Loucy (cell line): Measurements from ENCODE around the gene GNA14.

Source experiments
- H2AFZ ChIP-seq: fragments of 200-600 bp; sonication (generic); 2 replicates; pipeline ENCODE4 v1.6.0; 2016; ENCODE audit warnings: antibody characterized with exemption, mild to moderate bottlenecking, low read length, moderate library complexity
- H3F3A ChIP-seq: fragments of 200-600 bp; 2 replicates; pipeline ENCODE4 v1.6.0; 2016; ENCODE audit warnings: antibody characterized with exemption, low read depth, mild to moderate bottlenecking
- H3K27me3 ChIP-seq: fragments of 200-600 bp; sonication (generic); 2 replicates; pipeline ENCODE4 v1.6.1; 2014; ENCODE audit warnings: low read length, mild to moderate bottlenecking; ENCODE audit not compliant: insufficient read depth, poor library complexity, severe bottlenecking
- H3K36me3 ChIP-seq: fragments of 200-600 bp; sonication (generic); 2 replicates; pipeline ENCODE4 v1.6.1; 2016; ENCODE audit warnings: low read length; ENCODE audit not compliant: insufficient read depth
- H3K4me1 ChIP-seq: fragments of 200-600 bp; sonication (generic); 2 replicates; pipeline ENCODE4 v1.5.1; 2014; ENCODE audit warnings: low read length, mild to moderate bottlenecking; ENCODE audit not compliant: insufficient read depth, poor library complexity, severe bottlenecking
- H3K4me2 ChIP-seq: fragments of 200-600 bp; sonication (generic); 2 replicates; pipeline ENCODE4 v1.6.0; 2014; ENCODE audit warnings: antibody characterized with exemption, low read length, low read depth, mild to moderate bottlenecking; ENCODE audit not compliant: poor library complexity, severe bottlenecking
- H3K4me3 ChIP-seq: fragments of 200-600 bp; sonication (generic); 2 replicates; pipeline ENCODE4 v1.5.1; 2014; ENCODE audit warnings: low read length, mild to moderate bottlenecking, mixed read lengths; ENCODE audit not compliant: poor library complexity, severe bottlenecking
- H3K79me2 ChIP-seq: fragments of 200-600 bp; sonication (generic); 2 replicates; pipeline ENCODE4 v1.6.1; 2014; ENCODE audit warnings: low read length; ENCODE audit not compliant: insufficient read depth
- H3K9ac ChIP-seq: fragments of 200-600 bp; sonication (generic); 2 replicates; pipeline ENCODE4 v1.6.0; 2014; ENCODE audit warnings: mild to moderate bottlenecking, low read depth, low read length, moderate library complexity; ENCODE audit not compliant: poor library complexity, severe bottlenecking
- H3K9me2 ChIP-seq: fragments of 200-600 bp; sonication (generic); replicated peaks from 2 replicates; pipeline ENCODE4 v1.6.1; 2016; ENCODE audit warnings: low read depth, low read length, mixed read lengths
- H3K9me3 ChIP-seq: fragments of 200-600 bp; sonication (generic); 2 replicates; pipeline ENCODE4 v1.6.1; 2014; ENCODE audit warnings: mild to moderate bottlenecking, antibody characterized with exemption, low read length, low read depth; ENCODE audit not compliant: insufficient read depth
- H4K20me1 ChIP-seq: fragments of 200-600 bp; sonication (generic); 2 replicates; pipeline ENCODE4 v1.6.0; 2014; ENCODE audit warnings: antibody characterized with exemption, low read length, mild to moderate bottlenecking; ENCODE audit not compliant: insufficient read depth, poor library complexity, severe bottlenecking
- EZH2phosphoT487 ChIP-seq: fragments of 200-600 bp; IDR thresholded peaks from 2 replicates; pipeline ENCODE4 v1.6.1; 2018; ENCODE audit warnings: antibody characterized with exemption, mild to moderate bottlenecking, moderate library complexity, borderline replicate concordance
- TF ChIP-seq, protein P1 (sequence below): fragments of 200-600 bp; sonication (generic); conservative IDR thresholded peaks from 2 replicates; pipeline ENCODE4 v1.5.1; 2014; ENCODE audit warnings: mild to moderate bottlenecking, antibody characterized with exemption, low read length

Gene GNA14

DNA sequence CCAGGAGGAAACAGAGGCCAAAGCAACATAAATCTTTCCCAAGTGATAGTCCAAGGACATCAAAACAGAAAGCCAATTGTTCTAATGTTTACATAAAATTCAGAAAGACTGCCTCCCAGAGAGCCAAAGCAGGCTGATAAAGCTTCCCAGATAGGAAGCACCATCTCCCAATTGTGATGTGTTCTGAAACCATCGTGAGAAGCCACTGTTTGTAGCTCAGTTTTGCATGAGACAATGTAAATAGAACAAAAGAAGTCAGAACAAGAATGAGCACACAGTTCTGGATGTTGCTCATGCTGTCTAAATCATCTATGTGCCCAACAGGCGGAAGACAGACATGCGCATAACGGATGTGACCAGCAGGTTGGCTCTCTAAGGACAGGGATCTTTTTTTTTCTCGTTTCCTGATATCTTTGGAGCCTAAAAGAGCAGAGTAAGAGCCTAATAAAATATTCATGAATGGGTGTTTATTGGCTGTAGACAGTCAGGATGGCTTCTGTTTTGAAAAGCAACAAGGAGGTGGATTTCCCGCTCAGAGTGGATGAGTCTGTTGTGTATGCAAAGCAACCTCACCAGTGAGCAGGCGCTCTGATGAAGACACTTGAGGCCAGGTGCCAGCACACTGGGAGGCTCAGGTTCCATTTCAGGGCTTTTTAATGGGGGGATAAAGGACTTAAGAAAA is 113.6 kb downstream of the GNA14 start:
- no peaks in the 10 kb centered on the region for H3K9me2 ChIP-seq
- TF ChIP-seq, protein P1, sequence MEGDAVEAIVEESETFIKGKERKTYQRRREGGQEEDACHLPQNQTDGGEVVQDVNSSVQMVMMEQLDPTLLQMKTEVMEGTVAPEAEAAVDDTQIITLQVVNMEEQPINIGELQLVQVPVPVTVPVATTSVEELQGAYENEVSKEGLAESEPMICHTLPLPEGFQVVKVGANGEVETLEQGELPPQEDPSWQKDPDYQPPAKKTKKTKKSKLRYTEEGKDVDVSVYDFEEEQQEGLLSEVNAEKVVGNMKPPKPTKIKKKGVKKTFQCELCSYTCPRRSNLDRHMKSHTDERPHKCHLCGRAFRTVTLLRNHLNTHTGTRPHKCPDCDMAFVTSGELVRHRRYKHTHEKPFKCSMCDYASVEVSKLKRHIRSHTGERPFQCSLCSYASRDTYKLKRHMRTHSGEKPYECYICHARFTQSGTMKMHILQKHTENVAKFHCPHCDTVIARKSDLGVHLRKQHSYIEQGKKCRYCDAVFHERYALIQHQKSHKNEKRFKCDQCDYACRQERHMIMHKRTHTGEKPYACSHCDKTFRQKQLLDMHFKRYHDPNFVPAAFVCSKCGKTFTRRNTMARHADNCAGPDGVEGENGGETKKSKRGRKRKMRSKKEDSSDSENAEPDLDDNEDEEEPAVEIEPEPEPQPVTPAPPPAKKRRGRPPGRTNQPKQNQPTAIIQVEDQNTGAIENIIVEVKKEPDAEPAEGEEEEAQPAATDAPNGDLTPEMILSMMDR: no peak
- no peak for TF ChIP-seq EZH2phosphoT487
- no peaks in the 10 kb centered on the region for H4K20me1 ChIP-seq
- no peaks in the 10 kb centered on the region for H3F3A ChIP-seq
- no peaks in the 10 kb centered on the region for H3K79me2 ChIP-seq
- H3K4me3 ChIP-seq: no peak overlapping the region
- no peaks in the 10 kb centered on the region for H3K36me3 ChIP-seq
- H3K9ac ChIP-seq: no peak overlapping the region
- no peak overlapping the region for H2AFZ ChIP-seq
- H3K4me2 ChIP-seq: no peak overlapping the region
- H3K9me3 ChIP-seq: no peaks in the 10 kb centered on the region; the same call in 1 of the 2 replicates
- H3K27me3 ChIP-seq: no peaks in the 10 kb centered on the region
- no peaks in the 10 kb centered on the region for H3K4me1 ChIP-seq

DNA sequence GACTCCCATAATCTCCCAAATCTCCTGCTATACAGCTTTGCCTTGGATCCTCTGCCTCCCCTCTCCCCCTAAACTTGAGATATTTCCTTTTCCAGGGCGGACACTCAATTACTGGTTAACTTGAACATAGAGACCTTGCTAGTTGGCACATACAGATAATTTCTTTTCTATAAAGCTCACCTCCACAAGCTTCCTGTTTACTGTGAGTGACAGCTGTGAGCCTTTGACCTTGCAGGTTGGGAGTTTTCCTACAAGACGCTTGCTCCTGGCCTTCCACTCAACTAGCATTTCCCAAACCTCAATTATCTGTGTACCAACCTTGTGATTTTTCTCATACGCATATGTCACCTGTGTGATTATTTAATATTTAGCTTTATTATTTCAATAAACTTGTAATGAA is 114.5 kb downstream of the GNA14 start:
- Histone ChIP-seq H3K27me3 (no peaks in the 10 kb centered on the region), H3K4me3 (no peak overlapping the region), H3K4me1 (no peaks in the 10 kb centered on the region), H2AFZ (no peak overlapping the region), H4K20me1 (no peaks in the 10 kb centered on the region), H3K9me3 (no peaks in the 10 kb centered on the region; the same call in 1 of the 2 replicates), H3K9ac (no peak overlapping the region), H3K9me2 (no peaks in the 10 kb centered on the region), H3K36me3 (no peaks in the 10 kb centered on the region), H3F3A (no peaks in the 10 kb centered on the region), H3K79me2 (no peaks in the 10 kb centered on the region), H3K4me2 (no peak overlapping the region)
- TF ChIP-seq, protein P1: no peak

DNA sequence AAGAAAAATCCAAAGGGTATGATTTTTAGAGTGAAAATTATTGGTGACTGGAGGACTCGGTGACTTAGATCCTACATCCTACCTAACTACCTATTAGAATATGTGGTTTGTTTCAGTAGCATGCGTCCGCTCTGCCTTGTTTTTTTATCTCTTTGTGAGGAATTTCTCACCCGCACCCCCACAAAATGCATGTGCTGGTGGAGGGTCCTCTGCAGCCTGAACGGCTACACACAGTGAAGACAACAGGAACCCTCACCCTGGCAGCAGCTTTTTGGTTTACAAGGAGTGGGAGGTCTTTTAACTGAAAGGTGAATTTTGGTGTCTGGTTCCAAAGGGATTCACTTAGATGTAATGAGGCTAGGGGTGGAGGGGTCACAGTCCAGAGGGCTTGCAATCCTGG is 115.5 kb downstream of the GNA14 start:
- no peak overlapping the region for H2AFZ ChIP-seq
- H3K9ac ChIP-seq: no peak overlapping the region
- no peaks in the 10 kb centered on the region for H3F3A ChIP-seq
- no peaks in the 10 kb centered on the region for H4K20me1 ChIP-seq
- H3K9me3 ChIP-seq: no peaks in the 10 kb centered on the region; the same call in 1 of the 2 replicates
- H3K4me3 ChIP-seq: no peak overlapping the region
- no peaks in the 10 kb centered on the region for H3K4me1 ChIP-seq
- no peak overlapping the region for H3K4me2 ChIP-seq
- TF ChIP-seq, protein P1: no peak
- TF ChIP-seq EZH2phosphoT487: no peak
- no peaks in the 10 kb centered on the region for H3K79me2 ChIP-seq
- no peaks in the 10 kb centered on the region for H3K36me3 ChIP-seq
- no peaks in the 10 kb centered on the region for H3K27me3 ChIP-seq
- H3K9me2 ChIP-seq: no peaks in the 10 kb centered on the region
